SH-SY5Y (cell line): ENCODE measurements around the gene CNGB1.

Experiments used
- GATA2 ChIP-seq: IDR thresholded peaks from 2 replicates; pipeline ENCODE4 v1.6.1; 2011; ENCODE audit warnings: mild to moderate bottlenecking, low read depth, low read length
- GATA3 ChIP-seq: IDR thresholded peaks from 2 replicates; pipeline ENCODE4 v1.6.1; 2011; ENCODE audit warnings: low read depth, mild to moderate bottlenecking, low read length, moderate library complexity

The CNGB1 gene

DNA sequence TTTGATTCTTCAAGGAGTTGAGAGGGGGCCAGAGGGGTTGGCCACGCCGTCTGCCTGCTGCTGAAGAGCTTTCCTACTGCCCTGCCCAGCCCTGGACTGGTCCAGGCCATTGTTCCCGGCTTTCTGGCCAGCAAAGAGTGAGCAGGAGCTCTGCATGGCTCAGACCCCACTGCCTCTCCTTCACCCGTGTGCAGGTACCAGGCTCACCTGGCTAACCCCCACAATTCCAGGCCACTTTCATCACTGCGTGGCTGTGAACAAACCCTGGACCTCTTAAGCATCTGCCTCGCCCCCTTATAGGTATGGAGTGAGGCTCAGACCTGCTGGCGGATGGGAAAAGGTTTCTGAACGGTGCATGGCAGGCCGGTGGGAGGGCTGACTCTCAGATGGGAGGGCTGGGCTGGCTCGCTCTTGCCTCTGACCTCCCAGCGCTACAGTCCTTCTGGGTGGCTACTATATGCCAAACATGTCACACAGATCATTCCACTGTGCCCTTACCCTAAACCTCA, 20.7 kb upstream of the CNGB1 start:
- no peak for TF ChIP-seq GATA2
- TF ChIP-seq GATA3, result no peak

DNA sequence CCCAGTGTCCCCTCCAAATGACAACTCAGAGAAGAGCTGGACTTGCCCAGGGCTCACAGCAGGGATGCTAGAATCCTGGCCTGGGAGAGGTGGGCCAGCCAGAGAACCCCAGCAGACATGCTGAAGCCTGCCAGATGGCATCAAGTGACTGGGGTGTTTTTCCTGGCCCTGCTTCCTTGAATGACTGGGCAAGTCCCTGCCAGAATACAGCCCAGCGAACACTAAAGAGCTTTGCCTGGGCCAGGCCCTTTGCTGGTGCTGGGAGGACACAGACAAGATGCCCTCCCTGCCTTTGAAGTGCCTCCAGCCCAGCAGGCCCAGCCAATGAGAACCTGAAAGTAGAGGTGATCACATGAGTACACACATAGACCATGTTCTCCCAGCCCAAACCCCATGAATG, 18.0 kb upstream of the CNGB1 start:
- TF ChIP-seq GATA2 (no peak), GATA3 (no peak)

GRCh38 chr16:57987441-57988177, 16.7 kb upstream of the CNGB1 start:
- TF ChIP-seq GATA3 (no peak), GATA2 (no peak)

DNA sequence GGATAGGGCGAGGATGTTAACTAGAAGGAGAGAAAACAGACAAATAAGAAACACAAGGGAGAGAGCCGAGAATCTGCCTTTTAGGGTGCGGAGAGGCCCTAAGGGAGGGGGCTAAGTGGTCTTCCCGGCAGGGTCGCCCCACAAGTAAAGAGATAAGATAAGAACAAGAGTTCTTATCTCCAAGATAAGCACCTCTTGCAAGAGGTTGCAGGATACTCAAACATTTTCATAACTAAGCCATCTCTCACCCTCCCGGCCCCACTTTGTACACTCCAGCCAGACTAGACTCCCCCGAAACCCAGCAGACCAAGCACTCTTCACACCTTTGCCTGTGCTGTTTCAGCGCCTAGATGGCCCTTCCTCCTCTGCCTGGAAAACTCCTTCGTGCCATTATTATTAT, 15.3 kb upstream of the CNGB1 start:
- TF ChIP-seq GATA3 (no peak), GATA2 (no peak)

- TF ChIP-seq GATA2 (no peak), GATA3 (no peak)
Observed at GRCh38 chr16:57985204-57986181, 14.6 kb upstream of the CNGB1 start.

- TF ChIP-seq GATA2 (no peak), GATA3 (no peak)
Observed at GRCh38 chr16:57984443-57985203, 13.7 kb upstream of the CNGB1 start.

DNA sequence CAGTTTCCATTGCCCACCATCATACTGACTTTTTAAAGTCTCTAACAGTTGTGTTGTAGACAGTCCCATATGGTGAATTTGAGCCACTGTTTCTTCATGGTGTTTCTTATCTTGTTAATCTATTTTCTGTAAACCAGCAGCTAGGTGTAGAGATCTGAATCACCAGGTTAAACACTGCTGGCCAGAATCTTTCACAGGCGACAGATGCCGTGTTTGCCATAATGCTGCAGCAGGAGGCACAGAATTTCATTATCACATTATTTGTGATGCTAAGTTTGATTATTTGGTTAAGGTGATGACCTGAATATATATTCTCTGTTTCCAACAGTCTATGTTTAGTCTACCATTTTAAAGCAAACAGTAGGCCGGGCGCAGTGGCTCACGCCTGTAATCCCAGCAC, 11.5 kb upstream of the CNGB1 start:
- no peak for TF ChIP-seq GATA3
- peak; percentile 65 for TF ChIP-seq GATA2

DNA sequence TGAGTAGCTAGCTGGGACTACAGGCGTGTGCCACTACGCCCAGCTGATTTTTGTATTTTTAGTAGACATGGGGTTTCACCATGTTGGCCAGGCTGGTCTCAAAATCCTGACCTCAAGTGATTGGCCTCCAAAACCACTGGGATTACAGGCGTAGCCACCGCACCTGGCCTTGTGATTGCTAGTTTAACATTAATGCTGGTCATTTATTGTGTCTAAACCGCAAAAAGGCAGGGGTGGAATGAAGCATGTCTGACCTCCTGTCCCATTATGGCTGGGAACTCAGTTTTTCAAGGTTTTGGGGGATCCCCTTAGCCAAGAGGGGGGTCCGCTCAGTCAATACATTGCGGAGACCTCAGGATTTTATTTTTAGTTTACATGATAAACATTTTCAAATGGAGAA, 10.7 kb upstream of the CNGB1 start:
- TF ChIP-seq GATA3 (no peak), GATA2 (no peak)

DNA sequence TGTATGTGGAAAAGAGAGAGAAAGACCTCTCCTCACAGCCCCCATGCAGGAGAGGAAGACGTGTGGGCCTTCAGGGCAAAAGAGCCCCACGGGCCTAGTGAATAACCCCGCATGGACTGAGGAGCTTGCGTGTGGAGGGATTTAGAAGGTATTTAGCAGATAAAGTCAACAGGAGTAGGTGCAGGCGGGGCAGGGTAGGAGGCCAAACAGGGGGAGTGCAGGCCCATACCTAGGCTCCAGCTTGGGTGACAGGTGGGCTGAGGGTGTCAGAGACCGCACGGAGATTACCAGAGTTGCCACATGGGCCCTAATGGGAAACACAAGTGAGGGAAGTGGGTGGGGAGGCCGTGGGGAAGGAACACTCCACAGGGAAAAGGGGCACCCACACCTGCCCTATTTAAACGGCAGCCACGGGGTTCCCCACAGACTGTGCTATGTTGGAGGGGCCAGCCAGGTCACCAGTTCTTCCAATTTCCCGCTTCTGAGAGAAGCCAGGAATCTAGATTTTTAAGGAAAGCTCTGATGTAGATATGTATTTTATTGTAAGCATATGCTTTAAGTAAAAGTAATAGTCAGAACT, 8.2 kb upstream of the CNGB1 start:
- no peak for TF ChIP-seq GATA3
- TF ChIP-seq GATA2, result no peak

DNA sequence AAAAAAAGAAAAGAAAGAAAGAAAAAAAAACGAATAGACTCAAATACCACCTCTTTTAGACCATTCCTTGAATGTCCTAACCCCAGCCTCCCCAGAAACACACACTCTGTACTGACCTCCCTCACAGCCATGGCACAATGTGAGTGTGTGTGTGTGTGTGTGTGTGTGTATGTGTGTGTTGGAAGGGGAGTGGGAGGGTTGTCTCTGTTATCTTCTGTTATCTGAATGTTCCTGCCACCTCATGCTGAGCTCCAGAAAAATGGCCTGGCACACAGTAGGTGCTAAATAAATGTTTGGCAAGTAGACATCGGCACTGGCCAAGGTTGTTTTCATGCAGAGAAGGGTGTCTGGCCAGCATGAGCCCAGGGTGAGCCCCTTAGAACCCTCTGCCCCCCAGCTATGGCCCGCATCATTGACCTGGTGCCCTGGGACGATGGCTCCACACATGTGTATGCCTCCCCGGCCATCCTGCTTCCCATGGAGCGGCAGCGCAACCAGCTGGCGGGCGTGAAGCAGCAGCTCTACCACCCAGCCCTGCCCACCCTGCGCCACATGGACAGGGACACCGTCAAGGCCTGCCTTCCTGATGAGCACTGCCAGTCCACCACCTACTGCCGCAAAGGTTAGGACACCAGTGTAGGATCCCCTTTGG, 6.6 kb upstream of the CNGB1 start:
- TF ChIP-seq GATA2 (no peak), GATA3 (no peak)

- TF ChIP-seq GATA2 (no peak), GATA3 (no peak)
Observed at GRCh38 chr16:57976331-57976796, 5.4 kb upstream of the CNGB1 start.

- no peak for TF ChIP-seq GATA3
Observed at GRCh38 chr16:57972306-57972705, 1.4 kb upstream of the CNGB1 start.

DNA sequence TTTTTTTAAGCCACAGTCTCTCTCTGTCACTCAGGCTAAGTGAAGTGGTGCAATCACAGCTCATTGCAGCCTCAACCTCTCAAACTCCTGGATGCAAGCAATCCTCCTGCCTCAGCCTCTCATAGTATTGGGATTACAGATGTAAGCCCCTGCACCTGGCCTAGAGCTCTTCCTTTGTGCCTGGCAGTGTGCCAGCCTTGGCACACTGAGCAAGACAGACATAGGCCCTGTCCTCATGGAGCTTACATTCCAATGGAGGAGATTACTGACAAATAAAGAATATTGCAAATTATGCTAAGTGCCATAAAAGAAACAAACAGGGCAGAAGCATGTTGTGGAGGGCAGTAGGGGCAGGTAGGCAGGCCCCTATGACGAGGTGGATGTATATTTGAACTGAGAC, 920 bp upstream of the CNGB1 start:
- TF ChIP-seq GATA3, result no peak
- TF ChIP-seq GATA2, result no peak

DNA sequence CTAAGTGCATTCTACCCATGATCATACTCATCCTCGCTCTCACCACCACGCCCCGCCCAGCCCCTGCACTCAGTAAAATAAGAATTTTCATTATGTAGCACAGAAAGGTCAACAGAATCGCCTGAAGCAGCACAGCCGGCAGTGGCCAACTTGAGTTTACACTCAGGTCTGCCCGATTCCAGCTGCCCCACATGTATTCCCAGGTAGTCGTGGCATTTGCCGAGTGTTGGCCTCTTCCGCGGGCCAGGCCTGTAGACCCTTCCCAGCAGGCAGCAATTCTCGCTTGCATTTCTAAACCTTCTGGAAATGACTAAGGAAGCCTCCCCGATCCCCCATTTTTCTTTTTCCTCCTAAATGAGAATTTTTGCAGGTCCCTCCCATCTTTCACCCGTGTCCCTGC, 609 bp downstream of the CNGB1 start:
- no peak for TF ChIP-seq GATA2
- no peak for TF ChIP-seq GATA3
